ENCODE results near the gene TRIM10.

DNA sequence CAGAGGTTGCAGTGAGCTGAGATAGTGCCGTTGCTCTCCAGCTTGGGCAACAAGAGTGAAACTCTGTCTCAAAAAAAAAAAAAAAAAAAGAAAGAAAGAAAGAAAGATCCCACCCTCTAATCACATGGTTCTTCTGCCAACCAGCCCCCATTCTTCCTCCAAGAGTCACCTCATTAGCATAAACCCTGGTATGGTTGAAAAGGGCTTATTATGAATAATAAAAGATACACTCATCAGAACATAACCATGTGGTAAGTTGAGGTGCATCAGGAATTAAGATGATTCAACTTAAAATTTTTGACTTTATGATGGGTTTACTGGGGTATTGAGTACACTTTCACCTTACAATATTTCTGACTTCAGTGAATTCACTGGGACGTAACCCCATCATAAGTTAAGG lies 25.9 kb downstream of the TRIM10 start:
- TF ChIP-seq POLR2A (IDR thresholded peaks at IDR 0.05) (no peak), POLR2AphosphoS5 (IDR thresholded peaks at IDR 0.05) (no peak)
- TF ChIP-seq, protein P1, sequence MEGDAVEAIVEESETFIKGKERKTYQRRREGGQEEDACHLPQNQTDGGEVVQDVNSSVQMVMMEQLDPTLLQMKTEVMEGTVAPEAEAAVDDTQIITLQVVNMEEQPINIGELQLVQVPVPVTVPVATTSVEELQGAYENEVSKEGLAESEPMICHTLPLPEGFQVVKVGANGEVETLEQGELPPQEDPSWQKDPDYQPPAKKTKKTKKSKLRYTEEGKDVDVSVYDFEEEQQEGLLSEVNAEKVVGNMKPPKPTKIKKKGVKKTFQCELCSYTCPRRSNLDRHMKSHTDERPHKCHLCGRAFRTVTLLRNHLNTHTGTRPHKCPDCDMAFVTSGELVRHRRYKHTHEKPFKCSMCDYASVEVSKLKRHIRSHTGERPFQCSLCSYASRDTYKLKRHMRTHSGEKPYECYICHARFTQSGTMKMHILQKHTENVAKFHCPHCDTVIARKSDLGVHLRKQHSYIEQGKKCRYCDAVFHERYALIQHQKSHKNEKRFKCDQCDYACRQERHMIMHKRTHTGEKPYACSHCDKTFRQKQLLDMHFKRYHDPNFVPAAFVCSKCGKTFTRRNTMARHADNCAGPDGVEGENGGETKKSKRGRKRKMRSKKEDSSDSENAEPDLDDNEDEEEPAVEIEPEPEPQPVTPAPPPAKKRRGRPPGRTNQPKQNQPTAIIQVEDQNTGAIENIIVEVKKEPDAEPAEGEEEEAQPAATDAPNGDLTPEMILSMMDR (IDR thresholded peaks at IDR 0.05), result no peak

All from suprapubic skin (tissue), 4 donors.